Endothelial cell of umbilical vein (primary cell): ENCODE data around the gene SMC4. TPM values are rescaled to one million over a fixed set of nuclear protein-coding genes. Genes with fewer than 3 reads are reported as not detected.

Experiments used
- BruUV-seq: library from RNA; stranded (reverse); fragments of 400-500 nt; replicated peaks from 2 replicates; lab custom pipeline; 2021; lab: Mats Ljungman, UMichigan
- CTCF ChIA-PET: fragments of 300-600, 350-600 bp; sonication (Branson Sonifier 250); formaldehyde crosslinking; loops from one replicate; lab custom pipeline; 2021; ENCODE audit warnings: antibody characterized with exemption, inconsistent platforms; lab: Charles Lee
- POLR2A ChIA-PET: fragments of 300-600, 350-600 bp; sonication (Branson Sonifier 250); formaldehyde crosslinking; loops from one replicate; lab custom pipeline; 2021; ENCODE audit warnings: antibody characterized with exemption, inconsistent platforms; lab: Charles Lee
- DNase-seq: peaks from one replicate; pipeline ENCODE4 v3.0.0-alpha.2; 2011; ENCODE audit warnings: low read depth, low spot score
- FAIRE-seq: peaks from 2 replicates; lab custom pipeline; 2011; peaks lifted over from hg19 to GRCh38; lab: Jason Lieb, UNC
- H2AFZ ChIP-seq: 2 replicates; pipeline ENCODE4 v1.6.0; 2012; ENCODE audit warnings: low read depth, low read length, control low read depth, inconsistent platforms
- H3K27ac ChIP-seq: 2 replicates; pipeline ENCODE4 v1.5.1; 2011; ENCODE audit warnings: low read depth, mild to moderate bottlenecking, control low read depth, low read length, moderate library complexity; ENCODE audit not compliant: insufficient read depth
- H3K27me3 ChIP-seq, 2 experiments: 2 replicates each; pipeline versions ENCODE4 v1.6.0 to v1.6.1; 2011; ENCODE audit warnings: low read length in 2 of 2, mixed read lengths in 1 of 2; ENCODE audit not compliant: control insufficient read depth in 2 of 2, insufficient read depth in 2 of 2
- H3K36me3 ChIP-seq, 2 experiments: 2 replicates in 1 of 2; 3 replicates in 1 of 2; pipeline ENCODE4 v1.5.1; 2011; ENCODE audit warnings: low read length in 2 of 2, mild to moderate bottlenecking in 1 of 2, moderate library complexity in 1 of 2; ENCODE audit not compliant: control insufficient read depth in 2 of 2, insufficient read depth in 2 of 2; ENCODE audit errors: extremely low read depth in 1 of 2
- H3K4me1 ChIP-seq: 3 replicates; pipeline ENCODE4 v1.5.1; 2011; ENCODE audit warnings: mild to moderate bottlenecking, low read length; ENCODE audit not compliant: control insufficient read depth, insufficient read depth; ENCODE audit errors: extremely low read depth
- H3K4me2 ChIP-seq: 2 replicates; pipeline ENCODE4 v1.6.1; 2011; ENCODE audit warnings: low read length, control low read depth, mixed read lengths; ENCODE audit not compliant: insufficient read depth
- H3K4me3 ChIP-seq, 3 experiments: fragments of 200-600 bp in 1 of 3; sonication (generic), shearing (Covaris generic) in 1 of 3; replicated peaks in 1 of 3; 2 replicates each; pipeline ENCODE4 v1.5.1; 2011 to 2016; ENCODE audit warnings: control low read depth in 3 of 3, low read length in 3 of 3, mild to moderate bottlenecking in 2 of 3, inconsistent platforms in 1 of 3, low read depth in 1 of 3, moderate library complexity in 1 of 3; ENCODE audit not compliant: insufficient read depth in 1 of 3
- H3K79me2 ChIP-seq: 2 replicates; pipeline ENCODE4 v1.6.0; 2012; ENCODE audit warnings: low read length, inconsistent platforms; ENCODE audit not compliant: control insufficient read depth, insufficient read depth
- H3K9ac ChIP-seq: replicated peaks from 2 replicates; pipeline ENCODE3; 2011; ENCODE audit warnings: low read length, control low read depth; ENCODE audit not compliant: insufficient read depth; ENCODE audit errors: extremely low read depth
- H3K9me1 ChIP-seq: replicated peaks from 3 replicates; pipeline ENCODE4 v1.6.0; 2011; ENCODE audit warnings: mild to moderate bottlenecking, low read length; ENCODE audit not compliant: control insufficient read depth, insufficient read depth; ENCODE audit errors: extremely low read depth
- H3K9me3 ChIP-seq: replicated peaks from 2 replicates; pipeline ENCODE4 v1.5.1; 2012; ENCODE audit warnings: low read length, inconsistent platforms; ENCODE audit not compliant: control insufficient read depth, insufficient read depth
- H4K20me1 ChIP-seq: replicated peaks from 2 replicates; pipeline ENCODE3; 2011; ENCODE audit warnings: mild to moderate bottlenecking, low read length; ENCODE audit not compliant: control insufficient read depth, insufficient read depth; ENCODE audit errors: extremely low read depth
- CTCF ChIP-seq, 2 donors: IDR thresholded peaks; 1 replicate in 1 of 2; 2 replicates in 1 of 2; pipeline ENCODE4 v1.5.1; 2011; ENCODE audit warnings: low read length in 2 of 2, mild to moderate bottlenecking in 2 of 2, moderate library complexity in 2 of 2, control low read depth in 1 of 2, inconsistent platforms in 1 of 2, low read depth in 1 of 2; ENCODE audit not compliant: insufficient read depth in 1 of 2; ENCODE audit errors: extremely low read depth in 1 of 2
- EZH2 ChIP-seq: IDR thresholded peaks from 2 replicates; pipeline ENCODE4 v1.6.1; 2012; ENCODE audit warnings: borderline replicate concordance, low read depth, mild to moderate bottlenecking, moderate library complexity, low read length, inconsistent platforms; ENCODE audit not compliant: severe bottlenecking
- FOS ChIP-seq: IDR thresholded peaks from 2 replicates; pipeline ENCODE4 v1.6.1; 2011; ENCODE audit warnings: mild to moderate bottlenecking, low read length, moderate library complexity, borderline replicate concordance; ENCODE audit not compliant: insufficient read depth
- GATA2 ChIP-seq: IDR thresholded peaks from 2 replicates; pipeline ENCODE4 v1.7.0; 2011; ENCODE audit warnings: low read depth, mild to moderate bottlenecking, moderate library complexity, mixed read lengths, low read length; ENCODE audit not compliant: insufficient read length, insufficient read depth
- JUN ChIP-seq: IDR thresholded peaks from 2 replicates; pipeline ENCODE4 v1.6.1; 2011; ENCODE audit warnings: borderline replicate concordance, low read depth; ENCODE audit not compliant: insufficient read length, insufficient read depth
- MAX ChIP-seq: IDR thresholded peaks from 2 replicates; pipeline ENCODE4 v1.6.1; 2011; ENCODE audit not compliant: insufficient read depth, insufficient read length
- MYC ChIP-seq: IDR thresholded peaks from one replicate; pipeline ENCODE4 v1.6.1; 2011; ENCODE audit warnings: mild to moderate bottlenecking, low read depth, low read length
- POLR2A ChIP-seq: IDR thresholded peaks from 2 replicates; pipeline ENCODE4 v1.6.1; 2012; ENCODE audit warnings: low read depth, mild to moderate bottlenecking, control low read depth, low read length
- POLR2AphosphoS5 ChIP-seq: IDR thresholded peaks from 2 replicates; pipeline ENCODE4 v1.6.1; 2012; ENCODE audit warnings: low read depth, mild to moderate bottlenecking, control low read depth, low read length, moderate library complexity; ENCODE audit not compliant: insufficient read depth
- dilution Hi-C: fragments of 300-500 bp; cut with MboI; formaldehyde crosslinking; loops from one replicate; pipeline ENCODE4 v1.15.0; 2019; ENCODE audit warnings: low sequenced_read_pairs; ENCODE audit not compliant: extremely low pct_ligation_motif_present
- intact Hi-C: fragments of 100-400 bp; cut with micrococcal nuclease; formaldehyde crosslinking; loops from one replicate; pipeline ENCODE4 v1.10.0; 2022
- polyA plus RNA-seq, 4 experiments: library from polyadenylated mRNA; depleted of rRNA in 3 of 4; stranded (reverse) in 3 of 4; unstranded in 1 of 4; fragments of >200 nt; gene quantifications; 2 replicates each; pipeline versions ENCODE4 v1.2.1 to v1.2.3, GENCODE V29; 2011 to 2012; ENCODE audit warnings: missing spikeins in 1 of 4
- total RNA-seq: library from RNA; stranded (reverse); gene quantifications from 2 replicates; pipeline ENCODE4 v1.2.3, GENCODE V29; 2021

SMC4 gene
- total and polyA plus RNA-seq, 2 donors (not counting 3 experiments of a cell fraction or from before 2014, with no cell fraction given) = 32.1 to 153 TPM

DNA sequence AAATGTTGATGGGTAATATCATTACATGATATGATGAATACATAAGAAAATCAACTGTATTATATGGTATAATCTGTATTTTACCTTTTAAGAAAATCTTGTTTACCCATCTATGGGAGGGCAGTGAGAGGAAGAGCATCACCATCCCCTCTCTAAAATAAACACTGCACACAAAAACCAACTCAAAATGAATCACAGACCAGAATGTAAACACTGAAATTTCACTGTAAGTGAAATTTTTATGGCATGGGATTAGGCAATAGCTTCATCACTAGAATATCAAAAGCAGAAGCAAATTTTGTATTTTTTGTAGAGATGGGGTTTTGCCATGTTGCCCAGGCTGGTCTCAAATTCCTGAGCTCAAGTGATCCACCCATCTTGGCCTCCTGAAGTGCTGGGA is 26.7 kb upstream of the SMC4 start:
- Histone ChIP-seq H2AFZ (no peak overlapping the region), H3K27ac (no peak overlapping the region), H3K27me3 (no peaks in the 10 kb centered on the region), H3K4me1 (no peaks in the 10 kb centered on the region), H3K79me2 (no peaks in the 10 kb centered on the region), H3K4me2 (no peak overlapping the region), H3K4me3 (no peak overlapping the region), H3K36me3 (no peaks in the 10 kb centered on the region), H4K20me1 (no peaks in the 10 kb centered on the region), H3K9me1 (no peaks in the 10 kb centered on the region), H3K9me3 (no peaks in the 10 kb centered on the region), H3K9ac (no peak overlapping the region)
- POLR2A ChIA-PET = no interaction called here
- no TSS peak for BruUV-seq
- TF ChIP-seq GATA2 = no peak
- no peak for TF ChIP-seq EZH2
- TF ChIP-seq MYC = no peak
- TF ChIP-seq MAX = no peak
- no peak for TF ChIP-seq JUN
- no peak for TF ChIP-seq POLR2A
- no peak for TF ChIP-seq CTCF (IDR thresholded peaks at IDR 0.05; ENCODE audit: extremely low read depth in 1 of 2, insufficient read depth in 1 of 2, low read depth in 1 of 2, low read length in 2 of 2)
- no peak for TF ChIP-seq FOS
- no peak for TF ChIP-seq POLR2AphosphoS5
- CTCF ChIA-PET = no interaction called here
- dilution Hi-C loops (no loop called here), intact Hi-C loops (no loop called here)
- FAIRE-seq (no peak), DNase-seq (no peak)
